Measurements from ENCODE around the gene TNPO2.

The TNPO2 gene

DNA sequence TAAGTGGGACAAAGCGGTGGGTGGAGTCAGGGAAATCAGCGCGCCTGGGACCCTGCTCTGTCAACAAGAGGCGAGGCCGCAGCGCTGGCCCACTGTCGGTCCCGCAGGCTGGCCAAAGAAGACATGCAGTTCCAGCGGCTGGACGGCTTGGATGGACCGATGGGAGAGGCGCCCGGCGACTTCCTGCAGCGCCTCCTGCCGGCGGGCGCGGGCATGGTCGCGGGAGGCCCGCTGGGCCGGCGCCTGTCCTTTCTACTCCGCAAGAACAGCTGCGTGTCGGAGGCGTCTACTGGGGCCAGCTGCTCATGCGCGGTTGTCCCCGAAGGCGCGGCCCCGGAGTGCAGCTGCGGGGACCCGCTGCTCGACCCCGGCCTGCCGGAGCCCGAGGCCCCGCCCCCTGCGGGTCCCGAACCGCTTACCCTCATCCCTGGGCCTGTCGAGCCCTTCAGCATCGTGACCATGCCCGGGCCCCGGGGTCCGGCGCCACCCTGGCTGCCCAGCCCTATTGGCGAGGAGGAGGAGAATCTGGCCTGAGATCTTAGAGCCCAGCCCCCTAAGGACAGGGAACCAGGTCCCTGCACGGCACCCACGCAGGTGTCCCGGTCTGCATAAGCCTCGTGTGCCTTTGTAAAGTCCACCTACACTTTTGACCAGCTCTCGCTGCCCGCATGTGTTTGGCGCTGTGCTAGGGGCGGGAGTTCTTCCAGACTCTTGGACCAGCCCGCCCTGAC lies 34.0 kb upstream of the TNPO2 start:
- no peaks in the 10 kb centered on the region; a peak in 1 of 3 replicates for H3K36me3 ChIP-seq (ENCODE audit: control insufficient read depth in 2 of 2, insufficient read depth in 1 of 2, low read length in 2 of 2)
- H3K9me3 ChIP-seq (ENCODE audit: control insufficient read depth, insufficient read depth, low read depth, low read length), result no peaks in the 10 kb centered on the region
- POLR2A ChIA-PET, result interaction anchor here (1.0 to 1.3 kb wide), 2 partner anchors 9 to 35 kb away, joined by 4 to 6 read pairs; no protein-coding TSS in a partner anchor
- CTCF ChIA-PET, result interaction anchor here (0.6 to 14.1 kb wide), 33 partner anchors 8 to 1055 kb away, joined by 3 to 386 read pairs (median 5); partner anchors contain the start of genes FBXW9, GET3, JUNB and PRDX2
- no peak overlapping the region for H3K27ac ChIP-seq (ENCODE audit: extremely low read depth, low read depth, low read length)
- no peaks in the 10 kb centered on the region for H3K4me1 ChIP-seq (ENCODE audit: control insufficient read depth, insufficient read depth, low read length)
- peak overlapping the region; percentile 1; the same call in 1 of the 2 replicates for H3K4me3 ChIP-seq (ENCODE audit: low read depth, low read length)
- peak; percentile 48 for TF ChIP-seq ZNF341 (tag by site-specific recombination; IDR thresholded peaks at IDR 0.05; ENCODE audit: low read depth)
- TF ChIP-seq GLI4 (tag by site-specific recombination; IDR thresholded peaks at IDR 0.05), result no peak
- TF ChIP-seq ZBTB48 (tag by site-specific recombination; IDR thresholded peaks at IDR 0.05), result 0 out of 2 replicates have a peak, but pooled peaks have one; percentile 36
- no peak for TF ChIP-seq ZFHX2 (tag by site-specific recombination; conservative IDR thresholded peaks at IDR 0.05)
- TF ChIP-seq ZNF350 (tag by site-specific recombination; IDR thresholded peaks at IDR 0.05), result no peak
- TF ChIP-seq, protein P1, sequence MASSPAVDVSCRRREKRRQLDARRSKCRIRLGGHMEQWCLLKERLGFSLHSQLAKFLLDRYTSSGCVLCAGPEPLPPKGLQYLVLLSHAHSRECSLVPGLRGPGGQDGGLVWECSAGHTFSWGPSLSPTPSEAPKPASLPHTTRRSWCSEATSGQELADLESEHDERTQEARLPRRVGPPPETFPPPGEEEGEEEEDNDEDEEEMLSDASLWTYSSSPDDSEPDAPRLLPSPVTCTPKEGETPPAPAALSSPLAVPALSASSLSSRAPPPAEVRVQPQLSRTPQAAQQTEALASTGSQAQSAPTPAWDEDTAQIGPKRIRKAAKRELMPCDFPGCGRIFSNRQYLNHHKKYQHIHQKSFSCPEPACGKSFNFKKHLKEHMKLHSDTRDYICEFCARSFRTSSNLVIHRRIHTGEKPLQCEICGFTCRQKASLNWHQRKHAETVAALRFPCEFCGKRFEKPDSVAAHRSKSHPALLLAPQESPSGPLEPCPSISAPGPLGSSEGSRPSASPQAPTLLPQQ (tag by site-specific recombination; IDR thresholded peaks at IDR 0.05), result peak; percentile 23; the same call in 1 of the 2 replicates
- TF ChIP-seq ZNF354C (tag by site-specific recombination; IDR thresholded peaks at IDR 0.05; ENCODE audit: borderline replicate concordance, low read depth), result no peak
- no peak for TF ChIP-seq ZNF785 (tag by site-specific recombination; IDR thresholded peaks at IDR 0.05)
- TF ChIP-seq ZNF654 (tag by site-specific recombination; IDR thresholded peaks at IDR 0.05; ENCODE audit: low read depth), result peak; percentile 16
- peak; percentile 42; the same call in 1 of the 2 replicates for TF ChIP-seq ZNF76 (tag by site-specific recombination; IDR thresholded peaks at IDR 0.05; ENCODE audit: borderline replicate concordance, low read depth)
- TF ChIP-seq KLF7 (tag by site-specific recombination; IDR thresholded peaks at IDR 0.05; ENCODE audit: borderline replicate concordance), result no peak
- TF ChIP-seq ZNF677 (tag by site-specific recombination; IDR thresholded peaks at IDR 0.05), result peak; percentile 77
- TF ChIP-seq, protein P2, sequence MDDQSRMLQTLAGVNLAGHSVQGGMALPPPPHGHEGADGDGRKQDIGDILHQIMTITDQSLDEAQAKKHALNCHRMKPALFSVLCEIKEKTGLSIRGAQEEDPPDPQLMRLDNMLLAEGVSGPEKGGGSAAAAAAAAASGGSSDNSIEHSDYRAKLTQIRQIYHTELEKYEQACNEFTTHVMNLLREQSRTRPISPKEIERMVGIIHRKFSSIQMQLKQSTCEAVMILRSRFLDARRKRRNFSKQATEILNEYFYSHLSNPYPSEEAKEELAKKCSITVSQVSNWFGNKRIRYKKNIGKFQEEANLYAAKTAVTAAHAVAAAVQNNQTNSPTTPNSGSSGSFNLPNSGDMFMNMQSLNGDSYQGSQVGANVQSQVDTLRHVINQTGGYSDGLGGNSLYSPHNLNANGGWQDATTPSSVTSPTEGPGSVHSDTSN (CRISPR knock-in tag; IDR thresholded peaks at IDR 0.05), result no peak
- TF ChIP-seq ZNF155 (tag by site-specific recombination; IDR thresholded peaks at IDR 0.05), result no peak
- TF ChIP-seq, protein P3, sequence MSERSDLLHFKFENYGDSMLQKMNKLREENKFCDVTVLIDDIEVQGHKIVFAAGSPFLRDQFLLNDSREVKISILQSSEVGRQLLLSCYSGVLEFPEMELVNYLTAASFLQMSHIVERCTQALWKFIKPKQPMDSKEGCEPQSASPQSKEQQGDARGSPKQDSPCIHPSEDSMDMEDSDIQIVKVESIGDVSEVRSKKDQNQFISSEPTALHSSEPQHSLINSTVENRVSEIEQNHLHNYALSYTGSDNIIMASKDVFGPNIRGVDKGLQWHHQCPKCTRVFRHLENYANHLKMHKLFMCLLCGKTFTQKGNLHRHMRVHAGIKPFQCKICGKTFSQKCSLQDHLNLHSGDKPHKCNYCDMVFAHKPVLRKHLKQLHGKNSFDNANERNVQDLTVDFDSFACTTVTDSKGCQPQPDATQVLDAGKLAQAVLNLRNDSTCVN (tag by site-specific recombination; optimal IDR thresholded peaks at IDR 0.05), result peak; percentile 93
- peak; percentile 38; the same call in 1 of the 2 replicates for TF ChIP-seq SP3 (tag by site-specific recombination; IDR thresholded peaks at IDR 0.05)
- TF ChIP-seq ZNF2 (tag by site-specific recombination; IDR thresholded peaks at IDR 0.05), result peak; percentile 90
- peak; percentile 30; the same call in 1 of the 2 replicates for TF ChIP-seq ZFP69B (tag by site-specific recombination; IDR thresholded peaks at IDR 0.05)
- TF ChIP-seq ZNF623 (tag by site-specific recombination; IDR thresholded peaks at IDR 0.05), result no peak
- no peak for TF ChIP-seq ZNF132 (tag by site-specific recombination; IDR thresholded peaks at IDR 0.05; ENCODE audit: borderline replicate concordance)
- TF ChIP-seq, protein P4, sequence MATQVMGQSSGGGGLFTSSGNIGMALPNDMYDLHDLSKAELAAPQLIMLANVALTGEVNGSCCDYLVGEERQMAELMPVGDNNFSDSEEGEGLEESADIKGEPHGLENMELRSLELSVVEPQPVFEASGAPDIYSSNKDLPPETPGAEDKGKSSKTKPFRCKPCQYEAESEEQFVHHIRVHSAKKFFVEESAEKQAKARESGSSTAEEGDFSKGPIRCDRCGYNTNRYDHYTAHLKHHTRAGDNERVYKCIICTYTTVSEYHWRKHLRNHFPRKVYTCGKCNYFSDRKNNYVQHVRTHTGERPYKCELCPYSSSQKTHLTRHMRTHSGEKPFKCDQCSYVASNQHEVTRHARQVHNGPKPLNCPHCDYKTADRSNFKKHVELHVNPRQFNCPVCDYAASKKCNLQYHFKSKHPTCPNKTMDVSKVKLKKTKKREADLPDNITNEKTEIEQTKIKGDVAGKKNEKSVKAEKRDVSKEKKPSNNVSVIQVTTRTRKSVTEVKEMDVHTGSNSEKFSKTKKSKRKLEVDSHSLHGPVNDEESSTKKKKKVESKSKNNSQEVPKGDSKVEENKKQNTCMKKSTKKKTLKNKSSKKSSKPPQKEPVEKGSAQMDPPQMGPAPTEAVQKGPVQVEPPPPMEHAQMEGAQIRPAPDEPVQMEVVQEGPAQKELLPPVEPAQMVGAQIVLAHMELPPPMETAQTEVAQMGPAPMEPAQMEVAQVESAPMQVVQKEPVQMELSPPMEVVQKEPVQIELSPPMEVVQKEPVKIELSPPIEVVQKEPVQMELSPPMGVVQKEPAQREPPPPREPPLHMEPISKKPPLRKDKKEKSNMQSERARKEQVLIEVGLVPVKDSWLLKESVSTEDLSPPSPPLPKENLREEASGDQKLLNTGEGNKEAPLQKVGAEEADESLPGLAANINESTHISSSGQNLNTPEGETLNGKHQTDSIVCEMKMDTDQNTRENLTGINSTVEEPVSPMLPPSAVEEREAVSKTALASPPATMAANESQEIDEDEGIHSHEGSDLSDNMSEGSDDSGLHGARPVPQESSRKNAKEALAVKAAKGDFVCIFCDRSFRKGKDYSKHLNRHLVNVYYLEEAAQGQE (tag by site-specific recombination; IDR thresholded peaks at IDR 0.05), result peak; percentile 32; the same call in 1 of the 2 replicates
- TF ChIP-seq, protein P5, sequence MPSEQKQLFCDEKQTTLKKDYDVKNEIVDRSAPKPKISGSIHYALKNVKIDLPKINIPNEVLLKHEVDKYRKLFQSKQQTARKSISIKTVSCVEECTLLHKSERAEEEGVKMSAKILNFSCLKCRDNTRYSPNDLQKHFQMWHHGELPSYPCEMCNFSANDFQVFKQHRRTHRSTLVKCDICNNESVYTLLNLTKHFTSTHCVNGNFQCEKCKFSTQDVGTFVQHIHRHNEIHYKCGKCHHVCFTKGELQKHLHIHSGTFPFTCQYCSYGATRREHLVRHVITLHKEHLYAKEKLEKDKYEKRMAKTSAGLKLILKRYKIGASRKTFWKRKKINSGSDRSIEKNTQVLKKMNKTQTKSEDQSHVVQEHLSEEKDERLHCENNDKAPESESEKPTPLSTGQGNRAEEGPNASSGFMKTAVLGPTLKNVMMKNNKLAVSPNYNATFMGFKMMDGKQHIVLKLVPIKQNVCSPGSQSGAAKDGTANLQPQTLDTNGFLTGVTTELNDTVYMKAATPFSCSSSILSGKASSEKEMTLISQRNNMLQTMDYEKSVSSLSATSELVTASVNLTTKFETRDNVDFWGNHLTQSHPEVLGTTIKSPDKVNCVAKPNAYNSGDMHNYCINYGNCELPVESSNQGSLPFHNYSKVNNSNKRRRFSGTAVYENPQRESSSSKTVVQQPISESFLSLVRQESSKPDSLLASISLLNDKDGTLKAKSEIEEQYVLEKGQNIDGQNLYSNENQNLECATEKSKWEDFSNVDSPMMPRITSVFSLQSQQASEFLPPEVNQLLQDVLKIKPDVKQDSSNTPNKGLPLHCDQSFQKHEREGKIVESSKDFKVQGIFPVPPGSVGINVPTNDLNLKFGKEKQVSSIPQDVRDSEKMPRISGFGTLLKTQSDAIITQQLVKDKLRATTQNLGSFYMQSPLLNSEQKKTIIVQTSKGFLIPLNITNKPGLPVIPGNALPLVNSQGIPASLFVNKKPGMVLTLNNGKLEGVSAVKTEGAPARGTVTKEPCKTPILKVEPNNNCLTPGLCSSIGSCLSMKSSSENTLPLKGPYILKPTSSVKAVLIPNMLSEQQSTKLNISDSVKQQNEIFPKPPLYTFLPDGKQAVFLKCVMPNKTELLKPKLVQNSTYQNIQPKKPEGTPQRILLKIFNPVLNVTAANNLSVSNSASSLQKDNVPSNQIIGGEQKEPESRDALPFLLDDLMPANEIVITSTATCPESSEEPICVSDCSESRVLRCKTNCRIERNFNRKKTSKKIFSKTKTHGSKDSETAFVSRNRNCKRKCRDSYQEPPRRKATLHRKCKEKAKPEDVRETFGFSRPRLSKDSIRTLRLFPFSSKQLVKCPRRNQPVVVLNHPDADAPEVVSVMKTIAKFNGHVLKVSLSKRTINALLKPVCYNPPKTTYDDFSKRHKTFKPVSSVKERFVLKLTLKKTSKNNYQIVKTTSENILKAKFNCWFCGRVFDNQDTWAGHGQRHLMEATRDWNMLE (tag by site-specific recombination; conservative IDR thresholded peaks at IDR 0.05; ENCODE audit: low read depth), result no peak
- no peak for TF ChIP-seq ZNF664 (tag by site-specific recombination; IDR thresholded peaks at IDR 0.05)
- TF ChIP-seq ZNF335 (tag by site-specific recombination; conservative IDR thresholded peaks at IDR 0.05), result 0 out of 2 replicates have a peak, but pooled peaks have one; percentile 14
- peak; percentile 63 for TF ChIP-seq ZNF366 (tag by site-specific recombination; conservative IDR thresholded peaks at IDR 0.05)
